Activated T-helper 1 cell treated with anti-CD3 and anti-CD28 coated beads, Interleukin-12 subunit alpha, Interleukin-12 subunit beta, Interleukin-2, Interleukin-4 antibody, amounts not matched to agents 30 ng/mL and 10 ng/mL and 1 ng/mL, durations not matched to agents 14 hours and 24 hours and 36 hours (primary cell): ENCODE measurements around the gene COL6A1. TPM values are rescaled to one million over a fixed set of nuclear protein-coding genes. Genes with fewer than 3 reads are reported as not detected.
A peak's percentile ranks its signal among the peaks of the same experiment; 100 is the strongest.

Experiments used
- DNase-seq: peaks from one replicate; pipeline ENCODE4 v3.0.0; 2021; ENCODE audit warnings: low spot score
- H3K27ac Mint-ChIP-seq: one replicate; pipeline ENCODE4 v1.8.0; 2021; ENCODE audit warnings: mild to moderate bottlenecking, mixed read lengths
- H3K27me3 Mint-ChIP-seq: one replicate; pipeline ENCODE4 v1.8.0; 2022; ENCODE audit warnings: mild to moderate bottlenecking, moderate library complexity, mixed read lengths; ENCODE audit not compliant: insufficient read depth
- H3K36me3 Mint-ChIP-seq: one replicate; pipeline ENCODE4 v1.8.0; 2021; ENCODE audit warnings: low read depth, mixed read lengths
- H3K4me1 Mint-ChIP-seq: one replicate; pipeline ENCODE4 v1.8.0; 2021; ENCODE audit warnings: low read depth, mixed read lengths
- H3K4me3 Mint-ChIP-seq: one replicate; pipeline ENCODE4 v1.8.0; 2021; ENCODE audit warnings: mild to moderate bottlenecking, moderate library complexity, mixed read lengths
- H3K9me3 Mint-ChIP-seq: one replicate; pipeline ENCODE4 v1.8.0; 2021; ENCODE audit warnings: mixed read lengths
- intact Hi-C: fragments of 100-400 bp; cut with micrococcal nuclease; formaldehyde crosslinking; loops from one replicate; pipeline ENCODE4 v1.15.1; 2024
- total RNA-seq: library from RNA; stranded (reverse); gene quantifications from 2 replicates; pipeline ENCODE4 v1.2.3, GENCODE V29; 2022

The COL6A1 gene, protein sequence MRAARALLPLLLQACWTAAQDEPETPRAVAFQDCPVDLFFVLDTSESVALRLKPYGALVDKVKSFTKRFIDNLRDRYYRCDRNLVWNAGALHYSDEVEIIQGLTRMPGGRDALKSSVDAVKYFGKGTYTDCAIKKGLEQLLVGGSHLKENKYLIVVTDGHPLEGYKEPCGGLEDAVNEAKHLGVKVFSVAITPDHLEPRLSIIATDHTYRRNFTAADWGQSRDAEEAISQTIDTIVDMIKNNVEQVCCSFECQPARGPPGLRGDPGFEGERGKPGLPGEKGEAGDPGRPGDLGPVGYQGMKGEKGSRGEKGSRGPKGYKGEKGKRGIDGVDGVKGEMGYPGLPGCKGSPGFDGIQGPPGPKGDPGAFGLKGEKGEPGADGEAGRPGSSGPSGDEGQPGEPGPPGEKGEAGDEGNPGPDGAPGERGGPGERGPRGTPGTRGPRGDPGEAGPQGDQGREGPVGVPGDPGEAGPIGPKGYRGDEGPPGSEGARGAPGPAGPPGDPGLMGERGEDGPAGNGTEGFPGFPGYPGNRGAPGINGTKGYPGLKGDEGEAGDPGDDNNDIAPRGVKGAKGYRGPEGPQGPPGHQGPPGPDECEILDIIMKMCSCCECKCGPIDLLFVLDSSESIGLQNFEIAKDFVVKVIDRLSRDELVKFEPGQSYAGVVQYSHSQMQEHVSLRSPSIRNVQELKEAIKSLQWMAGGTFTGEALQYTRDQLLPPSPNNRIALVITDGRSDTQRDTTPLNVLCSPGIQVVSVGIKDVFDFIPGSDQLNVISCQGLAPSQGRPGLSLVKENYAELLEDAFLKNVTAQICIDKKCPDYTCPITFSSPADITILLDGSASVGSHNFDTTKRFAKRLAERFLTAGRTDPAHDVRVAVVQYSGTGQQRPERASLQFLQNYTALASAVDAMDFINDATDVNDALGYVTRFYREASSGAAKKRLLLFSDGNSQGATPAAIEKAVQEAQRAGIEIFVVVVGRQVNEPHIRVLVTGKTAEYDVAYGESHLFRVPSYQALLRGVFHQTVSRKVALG
- total RNA-seq = 0.42 and 0.62 TPM in 2 replicates

DNA sequence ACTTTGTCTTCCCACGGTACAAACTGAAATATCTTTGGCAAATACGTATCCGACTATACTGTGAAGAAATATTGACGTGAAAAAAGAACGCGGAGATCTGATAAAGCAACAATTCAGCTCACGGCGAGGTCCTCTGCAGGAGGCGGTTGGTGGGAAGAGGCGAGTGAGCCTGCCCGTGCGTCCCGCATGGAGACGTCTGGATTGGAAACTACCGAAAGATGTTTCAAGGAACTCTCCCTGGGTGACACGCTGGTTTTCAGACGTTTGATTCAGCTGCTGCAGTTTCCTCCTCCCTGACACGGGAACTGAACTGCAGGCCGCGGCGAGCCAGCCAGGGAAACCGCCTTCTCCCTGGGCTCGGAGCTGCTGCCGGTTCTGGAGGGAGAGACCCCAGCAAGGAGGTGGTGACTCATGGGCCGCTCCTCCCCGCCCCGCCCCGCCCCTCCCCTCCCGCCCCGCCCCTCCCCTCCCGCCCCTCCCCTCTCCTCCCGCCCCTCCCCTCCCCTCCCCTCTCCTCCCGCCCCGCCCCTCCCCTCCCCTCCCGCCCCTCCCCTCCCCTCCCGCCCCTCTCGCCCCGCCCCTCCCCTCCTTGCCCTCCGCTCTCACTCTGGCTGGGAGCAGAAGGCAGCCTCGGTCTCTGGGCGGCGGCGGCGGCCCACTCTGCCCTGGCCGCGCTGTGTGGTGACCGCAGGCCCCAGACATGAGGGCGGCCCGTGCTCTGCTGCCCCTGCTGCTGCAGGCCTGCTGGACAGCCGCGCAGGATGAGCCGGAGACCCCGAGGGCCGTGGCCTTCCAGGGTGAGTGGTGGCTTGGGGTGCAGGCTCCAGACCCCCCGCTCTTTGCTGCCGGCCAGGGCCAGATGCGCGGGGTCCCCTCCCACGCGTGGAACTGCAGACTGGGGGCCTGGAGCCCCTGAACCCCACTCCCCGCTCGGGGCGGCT is at the start of gene COL6A1:
TSS of gene COL6A1 (plus strand) at position 620 of the 941 bp plus-strand sequence. CDS start at position 701, 81 bp downstream.
- Mint-ChIP-seq H3K36me3 (no peaks in the 10 kb centered on the region), H3K27me3 (peaks cover 20% of the 10 kb centered on the region), H3K4me1 (no peaks in the 10 kb centered on the region), H3K9me3 (no peaks in the 10 kb centered on the region), H3K4me3 (peak within 1 kb of the TSS; percentile 39), H3K27ac (no peak within 1 kb of the TSS)
- intact Hi-C loops = no loop called here
- DNase-seq = peak; percentile 38

DNA sequence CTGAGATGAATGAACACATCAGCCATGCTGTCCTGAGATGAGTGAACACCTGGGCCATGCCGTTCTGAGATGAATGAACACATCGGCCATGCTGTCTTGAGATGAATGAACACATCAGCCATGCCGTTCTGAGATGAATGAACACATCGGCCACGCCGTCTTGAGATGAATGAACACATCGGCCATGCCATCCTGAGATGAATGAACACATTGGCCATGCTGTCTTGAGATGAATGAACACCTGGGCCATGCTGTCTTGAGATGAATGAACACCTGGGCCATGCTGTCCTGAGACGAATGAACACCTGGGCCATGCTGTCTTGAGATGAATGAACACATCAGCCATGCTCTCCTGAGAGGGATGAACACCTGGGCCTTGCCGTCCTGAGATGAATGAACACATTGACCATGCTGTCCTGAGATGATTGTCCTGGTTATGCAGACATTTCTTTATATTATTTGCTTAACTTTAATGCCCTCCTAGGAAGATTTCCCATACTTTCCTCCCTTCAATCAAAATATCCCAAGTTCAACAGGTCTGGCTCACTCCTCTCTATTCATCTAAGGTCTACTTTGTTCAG is 48.6 kb upstream of the COL6A1 start:
- intact Hi-C loops = no loop called here
- H3K9me3 Mint-ChIP-seq = no peaks in the 10 kb centered on the region
- H3K27ac Mint-ChIP-seq = no peak overlapping the region
- H3K4me3 Mint-ChIP-seq = no peak overlapping the region
- H3K4me1 Mint-ChIP-seq = no peaks in the 10 kb centered on the region
- DNase-seq = no peak
- no peaks in the 10 kb centered on the region for H3K27me3 Mint-ChIP-seq
- no peaks in the 10 kb centered on the region for H3K36me3 Mint-ChIP-seq

DNA sequence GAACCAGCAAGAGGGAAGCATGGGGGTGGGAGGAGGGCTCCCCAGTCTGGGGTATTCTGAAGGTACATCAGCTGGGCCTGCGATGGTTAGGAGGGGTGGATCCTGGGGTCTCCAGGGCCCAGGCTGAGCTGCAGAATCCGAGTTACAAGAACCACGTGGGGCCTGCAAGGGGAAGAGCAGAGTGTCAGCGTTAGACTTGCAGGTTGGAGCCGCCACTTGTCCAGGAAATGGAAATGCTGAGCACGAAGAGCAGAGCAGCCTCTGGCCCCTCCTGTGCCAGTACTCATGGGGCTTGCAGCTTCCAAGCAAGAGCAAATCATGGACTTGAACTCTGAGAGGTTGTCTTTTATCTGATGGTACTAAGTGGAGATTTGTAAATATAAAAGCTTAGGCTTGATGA is 47.5 kb upstream of the COL6A1 start:
- Mint-ChIP-seq H3K4me1 (no peaks in the 10 kb centered on the region), H3K4me3 (no peak overlapping the region), H3K36me3 (no peaks in the 10 kb centered on the region), H3K27me3 (no peaks in the 10 kb centered on the region), H3K27ac (no peak overlapping the region), H3K9me3 (no peaks in the 10 kb centered on the region)
- no peak for DNase-seq
- intact Hi-C loops = no loop called here

DNA sequence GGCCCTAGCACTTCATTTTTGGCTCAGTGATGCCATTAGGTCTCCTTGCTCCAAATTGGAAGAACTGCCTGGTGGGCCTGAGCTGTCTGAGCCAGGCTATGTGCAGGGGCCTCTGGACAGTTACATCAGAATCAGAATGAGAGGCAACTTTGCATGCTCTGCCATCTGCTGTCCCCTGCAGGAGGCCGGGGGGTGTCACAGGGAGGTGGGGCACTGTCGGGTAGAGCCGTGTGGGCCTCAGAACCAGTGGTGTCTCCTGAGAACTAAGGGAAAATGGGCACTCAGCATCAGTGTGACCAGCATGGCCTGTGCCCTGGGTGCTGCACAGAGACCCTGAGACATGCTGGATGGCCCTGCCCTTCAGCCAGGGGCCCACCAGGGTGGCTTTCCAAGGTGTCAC is 47.0 kb upstream of the COL6A1 start:
- H3K27ac Mint-ChIP-seq = no peak overlapping the region
- no peak overlapping the region for H3K4me3 Mint-ChIP-seq
- H3K36me3 Mint-ChIP-seq = no peaks in the 10 kb centered on the region
- no peaks in the 10 kb centered on the region for H3K27me3 Mint-ChIP-seq
- no peak for DNase-seq
- intact Hi-C loops = no loop called here
- no peaks in the 10 kb centered on the region for H3K4me1 Mint-ChIP-seq
- no peaks in the 10 kb centered on the region for H3K9me3 Mint-ChIP-seq

DNA sequence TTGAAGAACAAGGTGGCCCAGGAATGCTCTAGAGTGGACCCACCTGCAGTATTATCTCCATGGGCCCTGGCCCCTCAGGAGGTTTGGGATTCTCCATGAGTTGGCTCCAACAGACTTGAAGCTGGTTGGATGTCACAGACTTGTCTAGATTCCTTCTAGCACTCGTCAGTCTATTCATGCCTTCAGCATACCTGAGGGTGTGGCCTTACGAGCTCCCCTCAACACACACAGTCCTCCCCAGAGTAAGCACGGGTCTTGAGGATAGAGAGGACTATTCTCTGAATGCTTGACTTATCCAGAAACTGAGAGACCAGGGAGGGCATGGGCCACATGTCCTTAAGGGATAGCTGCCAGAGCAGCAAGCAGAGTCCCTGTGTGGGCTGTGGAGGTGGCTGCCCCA is 45.9 kb upstream of the COL6A1 start:
- no peak overlapping the region for H3K27ac Mint-ChIP-seq
- no peaks in the 10 kb centered on the region for H3K9me3 Mint-ChIP-seq
- no peaks in the 10 kb centered on the region for H3K27me3 Mint-ChIP-seq
- H3K4me1 Mint-ChIP-seq = no peaks in the 10 kb centered on the region
- no peaks in the 10 kb centered on the region for H3K36me3 Mint-ChIP-seq
- DNase-seq = no peak
- intact Hi-C loops = no loop called here
- no peak overlapping the region for H3K4me3 Mint-ChIP-seq

DNA sequence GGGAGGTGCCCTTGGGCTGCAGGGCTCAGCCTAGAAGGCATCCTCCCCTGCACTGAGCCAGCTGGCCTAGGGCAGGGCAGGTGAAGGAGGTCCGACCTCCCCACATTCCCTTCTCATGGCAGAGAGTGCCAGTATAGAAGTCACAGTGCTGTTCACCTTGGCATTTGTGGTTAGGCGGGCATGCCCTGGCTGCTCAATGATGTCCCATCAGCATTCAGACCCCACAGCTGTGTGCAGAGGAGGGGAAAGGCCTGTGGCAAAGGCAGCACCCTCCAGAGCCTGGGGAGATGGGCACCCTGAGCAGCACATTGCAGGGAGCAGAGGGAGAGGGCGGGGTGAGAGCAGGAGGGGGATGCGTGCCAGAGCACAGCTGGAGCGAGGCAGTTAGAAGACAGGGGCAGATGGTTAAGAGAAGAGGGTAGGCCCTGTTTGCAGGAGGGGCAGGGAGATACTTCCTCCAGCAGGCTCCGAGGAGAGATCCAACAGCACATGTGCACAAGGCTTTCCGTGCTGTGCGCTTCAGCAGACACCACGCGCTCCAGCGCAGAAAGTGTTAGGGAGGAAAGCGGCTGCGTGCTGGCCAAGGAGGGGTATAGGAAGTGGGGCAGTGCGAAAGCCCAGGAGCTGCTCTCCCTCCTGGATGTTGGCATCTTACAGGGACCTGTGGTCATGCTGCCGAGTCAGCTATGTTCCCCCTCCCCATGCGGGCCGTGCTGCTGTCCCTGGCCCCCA is 43.7 kb upstream of the COL6A1 start:
- intact Hi-C loops = no loop called here
- Mint-ChIP-seq H3K4me3 (no peak overlapping the region), H3K27me3 (no peaks in the 10 kb centered on the region), H3K27ac (no peak overlapping the region), H3K9me3 (no peaks in the 10 kb centered on the region), H3K36me3 (no peaks in the 10 kb centered on the region), H3K4me1 (no peaks in the 10 kb centered on the region)
- DNase-seq = no peak

DNA sequence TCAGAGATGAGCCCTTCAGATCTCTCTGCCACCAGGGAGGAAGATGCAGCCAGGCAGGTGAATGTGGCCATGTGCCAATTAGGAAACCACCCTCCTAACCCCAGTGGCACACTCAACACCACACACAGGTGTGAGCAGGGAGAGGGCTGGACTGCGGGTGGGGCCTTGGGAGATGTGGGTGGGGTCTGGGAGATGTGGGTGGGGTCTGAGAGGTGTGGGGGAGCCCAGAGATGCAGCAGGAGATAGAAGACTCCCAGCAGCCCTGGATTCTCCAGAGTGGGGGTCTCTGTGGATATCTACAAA is 43.2 kb upstream of the COL6A1 start:
- no peak overlapping the region for H3K4me3 Mint-ChIP-seq
- H3K4me1 Mint-ChIP-seq = no peaks in the 10 kb centered on the region
- intact Hi-C loops = no loop called here
- no peak overlapping the region for H3K27ac Mint-ChIP-seq
- H3K36me3 Mint-ChIP-seq = no peaks in the 10 kb centered on the region
- H3K9me3 Mint-ChIP-seq = no peaks in the 10 kb centered on the region
- no peak for DNase-seq
- no peaks in the 10 kb centered on the region for H3K27me3 Mint-ChIP-seq

DNA sequence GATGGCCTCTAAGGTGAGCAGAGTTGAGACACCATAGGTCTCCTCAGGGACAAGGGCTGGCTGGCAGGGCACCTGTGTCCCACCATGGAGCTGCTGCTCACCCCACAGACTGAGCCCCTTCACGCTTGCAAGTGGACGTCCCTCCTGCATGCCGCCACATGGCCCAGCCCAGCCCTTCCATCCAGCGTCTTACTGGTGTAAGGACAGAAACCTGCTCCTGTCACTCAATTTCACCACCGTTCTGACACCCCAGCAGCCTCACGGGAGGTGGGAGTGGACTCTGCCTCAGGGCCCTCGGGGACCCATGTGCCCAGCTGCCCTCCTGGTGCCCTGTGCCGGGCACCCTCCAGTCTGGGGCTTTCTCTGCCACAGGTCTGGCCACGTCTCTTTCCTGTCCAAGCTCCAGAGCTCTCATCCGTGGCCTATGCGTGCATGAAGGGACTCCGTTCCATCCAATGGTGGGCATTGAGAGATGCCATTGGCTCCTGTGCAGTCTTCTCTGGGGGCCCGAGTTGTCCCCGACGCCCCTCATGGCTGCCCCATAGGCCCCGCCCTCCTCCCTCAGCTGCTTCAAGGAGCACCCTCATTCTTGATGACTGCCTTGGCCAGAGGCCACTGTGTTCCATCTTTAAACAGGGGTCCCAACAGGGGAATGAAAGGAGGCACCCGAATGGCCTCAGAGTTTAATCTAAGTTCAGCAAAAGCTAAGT is 42.6 kb upstream of the COL6A1 start:
- H3K36me3 Mint-ChIP-seq = no peaks in the 10 kb centered on the region
- no peaks in the 10 kb centered on the region for H3K4me1 Mint-ChIP-seq
- intact Hi-C loops = no loop called here
- no peak overlapping the region for H3K27ac Mint-ChIP-seq
- no peaks in the 10 kb centered on the region for H3K27me3 Mint-ChIP-seq
- no peak for DNase-seq
- H3K4me3 Mint-ChIP-seq = no peak overlapping the region
- H3K9me3 Mint-ChIP-seq = no peaks in the 10 kb centered on the region

DNA sequence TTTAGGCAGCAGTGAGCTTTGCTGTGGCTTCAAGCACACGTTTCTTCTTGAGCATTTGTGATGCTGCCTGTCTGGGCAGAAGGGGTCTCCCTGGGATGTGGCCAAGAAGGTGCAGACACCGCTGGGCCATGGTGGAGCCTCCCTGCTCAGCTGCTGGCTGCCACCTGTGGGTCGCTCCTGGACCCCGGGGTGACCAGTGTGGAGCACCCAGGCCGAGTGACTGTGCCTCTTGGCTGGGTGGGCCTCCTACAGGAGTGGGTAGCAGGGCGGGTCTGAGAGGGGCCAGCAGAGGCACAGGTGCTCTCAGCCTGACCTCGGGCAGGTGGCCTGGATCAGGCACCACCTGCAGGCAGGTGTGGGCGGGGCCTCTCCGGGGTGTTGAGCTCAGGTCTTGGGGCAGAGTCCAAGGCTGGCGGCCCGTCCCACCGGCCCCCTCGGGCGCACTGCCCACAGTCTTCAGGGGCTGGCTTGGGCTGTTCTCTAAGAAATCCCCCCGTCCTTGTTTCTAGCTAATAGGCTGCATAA is 42.0 kb upstream of the COL6A1 start:
- H3K36me3 Mint-ChIP-seq = no peaks in the 10 kb centered on the region
- H3K27ac Mint-ChIP-seq = no peak overlapping the region
- DNase-seq = no peak
- no peaks in the 10 kb centered on the region for H3K9me3 Mint-ChIP-seq
- no peak overlapping the region for H3K4me3 Mint-ChIP-seq
- no peaks in the 10 kb centered on the region for H3K4me1 Mint-ChIP-seq
- no peaks in the 10 kb centered on the region for H3K27me3 Mint-ChIP-seq
- intact Hi-C loops = no loop called here

DNA sequence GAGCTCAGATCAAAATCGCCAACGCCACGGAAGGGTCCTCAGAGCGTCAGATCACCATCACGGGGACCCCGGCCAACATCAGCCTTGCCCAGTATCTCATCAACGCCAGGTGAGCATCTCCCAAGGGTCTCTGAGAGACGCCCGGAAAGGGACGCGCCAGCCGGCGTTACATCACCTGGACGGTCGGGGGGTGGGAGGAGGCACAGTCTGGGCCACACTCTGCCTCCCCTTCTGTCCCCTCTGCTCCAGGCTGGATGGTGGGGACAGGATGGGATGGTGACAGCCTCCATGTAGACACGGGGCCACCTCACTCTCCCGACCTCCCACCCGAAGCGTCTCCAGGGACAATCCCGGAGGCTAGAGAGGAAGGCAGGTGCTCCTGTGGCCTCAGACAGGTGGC is 41.5 kb upstream of the COL6A1 start:
- Mint-ChIP-seq H3K27me3 (no peaks in the 10 kb centered on the region), H3K27ac (no peak overlapping the region), H3K4me3 (no peak overlapping the region), H3K36me3 (no peaks in the 10 kb centered on the region), H3K4me1 (no peaks in the 10 kb centered on the region), H3K9me3 (no peaks in the 10 kb centered on the region)
- DNase-seq = no peak
- intact Hi-C loops = no loop called here

DNA sequence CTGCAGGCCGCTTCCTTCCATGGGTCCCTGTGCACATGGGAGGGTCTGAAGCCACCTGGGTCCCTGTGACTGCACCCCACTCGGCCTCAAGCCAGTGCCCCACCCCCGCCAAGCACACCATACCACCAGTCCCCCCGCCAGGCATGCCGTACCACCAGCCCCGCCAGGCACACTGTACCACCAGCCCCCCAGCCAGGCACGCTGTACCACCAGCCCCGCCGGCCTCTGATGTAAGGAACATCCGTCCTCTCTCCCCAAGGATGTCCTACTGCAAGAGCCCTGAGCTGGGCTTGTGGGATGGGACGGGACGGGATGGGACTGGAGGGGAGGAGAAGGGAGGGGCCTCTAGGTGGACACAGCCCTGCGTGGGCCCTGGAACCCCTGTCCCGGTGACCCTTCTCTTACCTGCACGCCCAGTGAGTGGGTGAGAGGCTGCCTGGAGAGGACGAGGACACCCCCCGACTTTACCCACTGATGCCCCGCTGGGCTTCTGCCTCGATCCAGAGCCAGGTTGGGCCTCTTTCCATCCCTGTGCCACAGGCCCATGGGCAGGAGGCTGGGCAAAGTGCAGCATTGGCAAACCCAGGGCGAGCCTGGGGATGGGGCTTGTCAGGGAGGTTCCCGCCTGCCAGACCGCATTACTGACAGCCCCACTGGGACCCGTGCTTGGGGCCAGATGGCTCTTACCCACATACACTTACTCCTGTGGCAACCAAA is 40.8 kb upstream of the COL6A1 start:
- DNase-seq = no peak
- Mint-ChIP-seq H3K36me3 (no peaks in the 10 kb centered on the region), H3K27ac (no peak overlapping the region), H3K27me3 (no peaks in the 10 kb centered on the region), H3K4me3 (no peak overlapping the region), H3K4me1 (no peaks in the 10 kb centered on the region), H3K9me3 (no peaks in the 10 kb centered on the region)
- intact Hi-C loops = no loop called here
